Measurements from ENCODE around the gene CHN2. TPM values are rescaled to one million over a fixed set of nuclear protein-coding genes. Genes with fewer than 3 reads are reported as not detected.

CHN2 gene
- total RNA-seq, 1 experiment from 2014 or later, result 2.1 TPM

GRCh38 chr7:29272057-29272456 is 77.5 kb downstream of the CHN2 start:
- no peak overlapping the region for H3K4me2 ChIP-seq (ENCODE audit: low read length)
- BruUV-seq (replicated peaks), result no TSS peak
- peaks cover 0 to 4% of the 10 kb centered on the region in 2 experiments; a peak in 1 of 4 replicates for H3K4me1 ChIP-seq (ENCODE audit: control insufficient read depth in 1 of 2, insufficient read depth in 2 of 2, low read length in 2 of 2)
- ChIA-PET RAD21 (ENCODE audit: low non-redundant PET in 1 of 2, low total read pairs in 2 of 2, uncharacterized antibody in 2 of 2, unreplicated experiment in 2 of 2) (no interaction called here), POLR2A (no interaction called here), CTCF (no interaction called here)
- no peaks in the 10 kb centered on the region for H3K9me3 ChIP-seq (ENCODE audit: control insufficient read depth in 1 of 2, insufficient read depth in 1 of 2, low read depth in 1 of 2, low read length in 2 of 2)
- H4K20me1 ChIP-seq (ENCODE audit: insufficient read depth), result no peaks in the 10 kb centered on the region
- no peaks in the 10 kb centered on the region for H3K9me2 ChIP-seq (ENCODE audit: insufficient read depth)
- H2AFZ ChIP-seq (ENCODE audit: low read depth, low read length, poor library complexity, severe bottlenecking), result no peak overlapping the region
- intact Hi-C loops (cut with micrococcal nuclease), result no loop called here
- no peak for TF ChIP-seq ELF1 (IDR thresholded peaks at IDR 0.05; ENCODE audit: borderline replicate concordance, low read depth)
- TF ChIP-seq EGR1 (IDR thresholded peaks at IDR 0.05; ENCODE audit: low read depth), result no peak
- no peak for TF ChIP-seq SRF (IDR thresholded peaks at IDR 0.05; ENCODE audit: low read depth)
- TF ChIP-seq ZNF274 (IDR thresholded peaks at IDR 0.05; ENCODE audit: low read depth, low read length), result no peak
- TF ChIP-seq ZFX (IDR thresholded peaks at IDR 0.05), result no peak
- no peak for TF ChIP-seq CTCF (IDR thresholded peaks at IDR 0.05 in 2 of 3, conservative IDR thresholded peaks at IDR 0.05 in 1 of 3; ENCODE audit: borderline replicate concordance in 1 of 3, insufficient read depth in 1 of 3, low read depth in 2 of 3, low read length in 2 of 3)
- TF ChIP-seq EZH2phosphoT487 (IDR thresholded peaks at IDR 0.05; ENCODE audit: borderline replicate concordance), result no peak
- no peak for TF ChIP-seq EZH2 (IDR thresholded peaks at IDR 0.05)
- no peak for TF ChIP-seq POLR2A (IDR thresholded peaks at IDR 0.05; ENCODE audit: borderline replicate concordance, extremely low read depth, insufficient read depth, insufficient read length)
- no peak for TF ChIP-seq MAX (IDR thresholded peaks at IDR 0.05)
- no peak for TF ChIP-seq ZBTB33 (IDR thresholded peaks at IDR 0.05; ENCODE audit: extremely low read depth, insufficient replicate concordance, low read length)
- TF ChIP-seq SIN3A (IDR thresholded peaks at IDR 0.05; ENCODE audit: low read depth), result no peak
- no peak for TF ChIP-seq TCF7L2 (IDR thresholded peaks at IDR 0.05; ENCODE audit: borderline replicate concordance, extremely low read depth, insufficient read depth, insufficient read length)
- TF ChIP-seq FOSL1 (IDR thresholded peaks at IDR 0.05; ENCODE audit: low read depth), result no peak
- TF ChIP-seq YY1 (IDR thresholded peaks at IDR 0.05; ENCODE audit: extremely low read depth, insufficient replicate concordance, low read depth, low read length), result no peak
- no peak for TF ChIP-seq ATF3 (IDR thresholded peaks at IDR 0.05)
- TF ChIP-seq JUND (IDR thresholded peaks at IDR 0.05), result no peak
- no peak for TF ChIP-seq POLR2AphosphoS5 (IDR thresholded peaks at IDR 0.05; ENCODE audit: low read depth, low read length)
- TF ChIP-seq REST (IDR thresholded peaks at IDR 0.05; ENCODE audit: low read depth), result no peak
- no peak overlapping the region for H3K4me3 ChIP-seq (replicated peaks in 1 of 2; ENCODE audit: low read depth in 1 of 2, low read length in 2 of 2)
- no peak overlapping the region for H3K9ac ChIP-seq (ENCODE audit: low read length)
- H3K36me3 ChIP-seq (ENCODE audit: control insufficient read depth in 1 of 2, insufficient read depth in 2 of 2, low read length in 2 of 2), result no peaks in the 10 kb centered on the region
- H3K79me2 ChIP-seq (ENCODE audit: insufficient read depth, low read length), result no peaks in the 10 kb centered on the region
- H3K27ac ChIP-seq (ENCODE audit: low read depth, low read length), result no peak overlapping the region
- H3K27me3 ChIP-seq (ENCODE audit: insufficient read depth, low read length), result 0 out of 2 replicates have a peak, but pooled peaks cover 6% of the 10 kb centered on the region
- no peak for ATAC-seq
- DNase-seq (ENCODE audit: low read depth, low spot score), result no peak

All from HCT116 (cell line).